ENCODE results near the gene ACRV1. TPM values are rescaled to one million over a fixed set of nuclear protein-coding genes. Genes with fewer than 3 reads are reported as not detected.
A peak's percentile ranks its signal among the peaks of the same experiment; 100 is the strongest.

The ACRV1 gene
- total and polyA plus RNA-seq, 2 of the 4 experiments (the other 2 are of a cell fraction): not detected

GRCh38 chr11:125674210-125674609, 6.4 kb downstream of the ACRV1 start:
- Histone ChIP-seq H3K27ac (ENCODE audit: insufficient read depth, low read length) (peak overlapping the region; percentile 70; the same call in 1 of the 2 replicates), H2AFZ (replicated peaks; ENCODE audit: low read length, poor library complexity) (no peak overlapping the region), H4K91ac (ENCODE audit: insufficient read depth, low read depth, low read length) (no peak overlapping the region), H3K9me3 (ENCODE audit: control insufficient read depth, insufficient read depth, low read length) (no peaks in the 10 kb centered on the region), H3K4me1 (ENCODE audit: control insufficient read depth, insufficient read depth, low read length) (peaks cover 14% of the 10 kb centered on the region), H2BK120ac (ENCODE audit: low read depth, low read length) (peak overlapping the region; percentile 20; the same call in 1 of the 2 replicates), H3K56ac (ENCODE audit: extremely low read depth, insufficient read depth, low read length) (no peak overlapping the region; the same call in 1 of the 2 replicates), H2BK15ac (ENCODE audit: low read depth, low read length) (no peak overlapping the region; the same call in 2 of the 3 replicates), H3K23ac (ENCODE audit: low read depth, low read length) (no peak overlapping the region), H2BK5ac (ENCODE audit: low read depth, low read length, poor library complexity, severe bottlenecking) (peak overlapping the region; percentile 75), H3K79me1 (ENCODE audit: low read depth in 1 of 2, low read length in 2 of 2) (peaks cover 0 to 7% of the 10 kb centered on the region in 2 experiments; a peak in 2 of 4 replicates), H3K18ac (ENCODE audit: low read depth, low read length) (peak overlapping the region; percentile 95), H3K4me3 (ENCODE audit: insufficient read depth, low read depth, low read length) (no peak overlapping the region), H3K9ac (ENCODE audit: low read depth, low read length) (no peak overlapping the region), H3K36me3 (ENCODE audit: control insufficient read depth, insufficient read depth, low read length) (peaks cover 4% of the 10 kb centered on the region; the same call in 1 of the 2 replicates), H2AK5ac (ENCODE audit: low read depth, low read length) (no peak overlapping the region), H3K9me1 (ENCODE audit: insufficient read depth, low read length) (no peaks in the 10 kb centered on the region), H4K20me1 (ENCODE audit: insufficient read depth, low read length) (no peaks in the 10 kb centered on the region), H3K14ac (replicated peaks; ENCODE audit: low read depth, low read length) (no peak overlapping the region), H2BK20ac (ENCODE audit: low read depth, low read length) (no peak overlapping the region), H4K8ac (ENCODE audit: low read depth in 2 of 2, low read length in 2 of 2) (peak overlapping the region in 1 of 2 experiments; percentile 58; a peak in 2 of 4 replicates), H3K4me2 (ENCODE audit: low read depth, low read length) (peak overlapping the region; percentile 97), H3K4ac (ENCODE audit: low read depth, low read length) (peak overlapping the region; percentile 61; the same call in 1 of the 2 replicates), H3K27me3 (ENCODE audit: control insufficient read depth, insufficient read depth, low read length) (no peaks in the 10 kb centered on the region), H4K5ac (ENCODE audit: low read depth, low read length) (peak overlapping the region; percentile 94), H2AK9ac (replicated peaks; ENCODE audit: low read depth, low read length, poor library complexity) (no peak overlapping the region)
- no peak for ATAC-seq (ENCODE audit: low read depth)
- 63% methylated on average over 1 of the region's 2 CpGs; no CpG with 5 or more reads in 1 of the 2 experiments for WGBS, 2 experiments (ENCODE audit: extremely low coverage in 2 of 2, insufficient read length in 1 of 2)
- no peak for DNase-seq
- dilution Hi-C loops (cut with HindIII; ENCODE audit: low sequenced_read_pairs, unreplicated experiment) (no loop called here), intact Hi-C loops (cut with micrococcal nuclease) (loop anchor here (2.0 kb wide), 1 partner anchor 47 kb away; no protein-coding TSS in a partner anchor), in situ Hi-C loops (cut with MboI; ENCODE audit: low sequenced_read_pairs) (no loop called here)
- ChIA-PET POLR2A (ENCODE audit: unreplicated experiment) (no interaction called here), CTCF (no interaction called here)
- TF ChIP-seq MXI1 (IDR thresholded peaks at IDR 0.05; ENCODE audit: borderline replicate concordance, low read depth, low read length) (no peak), RAD21 (IDR thresholded peaks at IDR 0.05; ENCODE audit: low read length) (no peak), RFX5 (IDR thresholded peaks at IDR 0.05; ENCODE audit: low read depth, low read length) (no peak), FOS (IDR thresholded peaks at IDR 0.05; ENCODE audit: low read depth, low read length) (no peak), RCOR1 (IDR thresholded peaks at IDR 0.05; ENCODE audit: insufficient replicate concordance, low read length) (no peak), ELK1 (IDR thresholded peaks at IDR 0.05; ENCODE audit: borderline replicate concordance, low read depth, low read length) (no peak), BHLHE40 (IDR thresholded peaks at IDR 0.05; ENCODE audit: low read depth, low read length) (no peak), MAZ (IDR thresholded peaks at IDR 0.05; ENCODE audit: borderline replicate concordance, low read depth, low read length) (no peak), CHD1 (IDR thresholded peaks at IDR 0.05; ENCODE audit: low read depth, low read length) (no peak), CEBPB (IDR thresholded peaks at IDR 0.05; ENCODE audit: low read depth, low read length) (no peak), MAFK (IDR thresholded peaks at IDR 0.05; ENCODE audit: low read depth, low read length) (no peak), SMC3 (IDR thresholded peaks at IDR 0.05; ENCODE audit: low read depth, low read length) (no peak), POLR2A (IDR thresholded peaks at IDR 0.05; ENCODE audit: low read depth, low read length) (no peak)
- TF ChIP-seq, protein P1, sequence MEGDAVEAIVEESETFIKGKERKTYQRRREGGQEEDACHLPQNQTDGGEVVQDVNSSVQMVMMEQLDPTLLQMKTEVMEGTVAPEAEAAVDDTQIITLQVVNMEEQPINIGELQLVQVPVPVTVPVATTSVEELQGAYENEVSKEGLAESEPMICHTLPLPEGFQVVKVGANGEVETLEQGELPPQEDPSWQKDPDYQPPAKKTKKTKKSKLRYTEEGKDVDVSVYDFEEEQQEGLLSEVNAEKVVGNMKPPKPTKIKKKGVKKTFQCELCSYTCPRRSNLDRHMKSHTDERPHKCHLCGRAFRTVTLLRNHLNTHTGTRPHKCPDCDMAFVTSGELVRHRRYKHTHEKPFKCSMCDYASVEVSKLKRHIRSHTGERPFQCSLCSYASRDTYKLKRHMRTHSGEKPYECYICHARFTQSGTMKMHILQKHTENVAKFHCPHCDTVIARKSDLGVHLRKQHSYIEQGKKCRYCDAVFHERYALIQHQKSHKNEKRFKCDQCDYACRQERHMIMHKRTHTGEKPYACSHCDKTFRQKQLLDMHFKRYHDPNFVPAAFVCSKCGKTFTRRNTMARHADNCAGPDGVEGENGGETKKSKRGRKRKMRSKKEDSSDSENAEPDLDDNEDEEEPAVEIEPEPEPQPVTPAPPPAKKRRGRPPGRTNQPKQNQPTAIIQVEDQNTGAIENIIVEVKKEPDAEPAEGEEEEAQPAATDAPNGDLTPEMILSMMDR (conservative IDR thresholded peaks at IDR 0.05; ENCODE audit: low read depth, low read length): no peak
- TF ChIP-seq, protein P2, sequence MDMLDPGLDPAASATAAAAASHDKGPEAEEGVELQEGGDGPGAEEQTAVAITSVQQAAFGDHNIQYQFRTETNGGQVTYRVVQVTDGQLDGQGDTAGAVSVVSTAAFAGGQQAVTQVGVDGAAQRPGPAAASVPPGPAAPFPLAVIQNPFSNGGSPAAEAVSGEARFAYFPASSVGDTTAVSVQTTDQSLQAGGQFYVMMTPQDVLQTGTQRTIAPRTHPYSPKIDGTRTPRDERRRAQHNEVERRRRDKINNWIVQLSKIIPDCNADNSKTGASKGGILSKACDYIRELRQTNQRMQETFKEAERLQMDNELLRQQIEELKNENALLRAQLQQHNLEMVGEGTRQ (IDR thresholded peaks at IDR 0.05; ENCODE audit: low read depth, low read length): no peak
- no TSS peak for BruUV-seq (replicated peaks)
